Fibroblast of the conjunctiva (primary cell): ENCODE results near the gene NFATC2.
A peak's percentile ranks its signal among the peaks of the same experiment; 100 is the strongest.

Source experiments
- DNase-seq: peaks from one replicate; pipeline ENCODE4 v3.0.0-alpha.2; 2010; ENCODE audit warnings: low read depth

NFATC2 gene

DNA sequence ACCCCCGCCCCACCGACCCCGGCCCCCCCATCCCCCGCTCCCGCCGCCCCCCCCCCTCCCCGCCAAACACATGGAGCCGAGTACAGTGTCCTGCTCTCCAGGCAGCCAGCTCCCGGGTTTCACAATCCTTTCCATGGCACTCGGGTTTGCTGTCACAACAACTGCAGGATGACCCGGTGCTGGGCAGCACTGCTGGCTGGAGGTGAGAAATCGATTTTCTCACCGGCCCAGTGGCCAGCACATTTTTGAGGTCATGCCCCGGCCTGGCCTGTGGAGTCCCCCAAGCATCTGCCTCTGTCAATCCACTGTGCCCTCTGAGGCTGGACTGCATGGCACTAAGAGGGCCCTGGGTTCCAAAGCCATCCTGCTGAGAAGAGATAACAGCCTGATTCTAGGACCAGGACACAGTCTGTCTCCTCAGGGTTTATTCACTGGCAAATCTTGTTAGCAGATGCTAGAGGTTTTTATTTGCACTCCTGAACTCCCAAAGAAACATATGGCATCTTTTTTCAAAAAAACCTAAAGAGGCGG is 129.5 kb downstream of the NFATC2 start:
- DNase-seq = no peak

DNA sequence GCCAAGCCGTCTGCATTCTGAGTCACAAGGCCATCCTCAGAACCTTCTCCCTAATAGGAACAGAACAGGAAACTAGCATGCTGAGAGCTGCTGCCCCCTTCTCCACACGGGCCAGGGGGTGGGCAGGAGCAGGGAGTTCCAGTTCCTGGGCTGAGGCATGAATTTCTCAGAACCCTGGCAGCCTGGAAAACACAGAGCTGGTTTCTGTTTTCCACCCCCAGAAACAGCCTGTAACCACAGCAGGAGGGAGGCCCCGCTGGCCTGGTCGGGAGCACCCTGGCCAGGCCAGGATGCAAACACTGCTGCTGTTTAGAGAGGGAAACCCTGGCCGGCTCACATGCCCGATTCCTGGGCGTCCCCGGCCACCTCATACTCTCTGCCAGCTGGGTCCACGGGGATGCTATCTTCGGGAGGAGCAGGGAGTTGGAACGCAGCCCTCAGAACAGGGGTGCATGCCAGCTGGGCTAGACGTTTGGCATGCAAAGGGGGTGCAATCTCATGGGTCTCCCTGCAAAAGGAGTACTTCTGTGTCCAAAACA is 130.1 kb downstream of the NFATC2 start:
- peak; percentile 22 for DNase-seq

DNA sequence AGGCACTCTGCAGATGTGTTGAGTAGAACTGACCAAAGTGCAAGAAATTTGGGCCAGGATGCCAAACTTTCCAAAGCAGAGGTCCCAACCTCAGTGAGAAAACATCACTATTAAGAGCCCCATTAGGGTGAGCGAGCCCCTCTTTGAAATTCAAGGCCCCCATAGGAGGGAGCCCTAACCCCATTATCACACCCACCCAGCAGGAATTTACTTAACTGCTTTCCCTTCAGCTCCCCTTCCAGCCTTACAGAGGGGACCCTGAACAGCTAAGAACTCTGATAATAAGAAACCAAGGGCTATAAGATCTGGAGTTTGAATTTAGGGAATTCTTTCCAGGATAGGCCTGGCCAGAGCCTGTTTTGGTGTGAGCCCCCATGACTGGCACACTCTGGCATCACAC is 130.6 kb downstream of the NFATC2 start:
- no peak for DNase-seq

DNA sequence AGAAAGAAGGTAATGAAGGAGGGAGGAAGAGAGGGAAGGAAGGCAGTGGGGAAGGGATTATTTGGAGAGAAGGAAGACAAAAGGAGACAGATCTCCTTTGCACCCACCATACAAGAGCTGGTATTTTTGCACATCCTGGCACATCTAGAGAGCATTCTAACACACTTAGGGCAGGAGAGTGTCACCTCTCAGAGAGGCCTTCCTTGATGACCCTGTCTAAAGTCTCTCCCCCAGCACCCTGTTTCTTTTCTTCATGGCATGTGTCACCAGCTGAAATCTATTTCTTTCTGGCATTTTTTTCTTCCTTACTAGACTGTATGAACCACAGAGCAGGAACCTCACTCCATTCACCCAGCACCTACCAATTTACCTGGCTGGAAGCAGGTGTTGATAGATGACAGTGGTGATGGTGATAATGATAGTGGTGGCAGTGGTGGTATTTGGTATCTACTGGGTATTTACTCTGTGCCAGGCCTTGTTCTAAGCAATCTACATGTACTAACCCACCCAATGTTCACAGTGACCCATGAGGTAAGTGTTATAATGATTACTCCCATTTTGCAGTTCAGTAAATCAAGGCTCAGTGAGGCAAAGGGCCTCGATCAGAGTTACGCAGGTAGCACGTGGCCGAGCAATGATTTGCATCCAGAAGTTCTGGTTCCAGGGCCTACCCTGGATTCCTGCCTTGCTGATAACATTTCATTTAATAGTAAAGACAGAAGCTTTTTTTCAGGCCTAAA is 131.8 kb downstream of the NFATC2 start:
- DNase-seq = no peak

DNA sequence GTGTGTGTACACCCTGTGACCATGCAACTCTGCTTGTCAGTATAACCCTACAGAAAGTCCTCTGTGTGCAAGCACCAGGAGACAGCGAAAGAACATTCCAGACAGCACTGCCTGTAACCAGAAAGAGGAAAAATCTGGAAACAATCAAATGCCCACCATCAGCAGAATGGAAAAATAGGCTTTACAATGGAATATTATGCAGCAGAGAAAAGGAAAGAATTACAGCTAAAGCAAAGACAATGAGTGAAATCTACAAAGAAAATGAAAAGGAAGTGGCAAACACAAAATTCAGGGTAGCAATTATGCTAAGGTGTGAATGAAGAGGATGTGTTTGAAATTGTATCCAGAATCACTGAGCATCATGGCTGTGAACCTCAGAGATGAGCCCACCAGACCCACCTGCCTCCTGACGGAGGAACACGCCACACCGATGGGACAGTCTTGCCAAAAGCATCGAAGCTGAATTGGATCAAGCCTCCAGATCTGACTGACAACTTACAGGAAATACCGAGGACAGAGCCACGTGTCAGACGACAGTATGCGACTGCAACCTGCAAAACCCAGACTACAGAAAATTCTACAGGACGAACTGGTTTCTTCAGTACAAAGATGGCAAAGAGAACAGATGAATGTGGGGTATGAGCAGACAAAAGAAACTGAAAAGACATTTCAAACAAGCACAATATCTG is 133.2 kb downstream of the NFATC2 start:
- no peak for DNase-seq

DNA sequence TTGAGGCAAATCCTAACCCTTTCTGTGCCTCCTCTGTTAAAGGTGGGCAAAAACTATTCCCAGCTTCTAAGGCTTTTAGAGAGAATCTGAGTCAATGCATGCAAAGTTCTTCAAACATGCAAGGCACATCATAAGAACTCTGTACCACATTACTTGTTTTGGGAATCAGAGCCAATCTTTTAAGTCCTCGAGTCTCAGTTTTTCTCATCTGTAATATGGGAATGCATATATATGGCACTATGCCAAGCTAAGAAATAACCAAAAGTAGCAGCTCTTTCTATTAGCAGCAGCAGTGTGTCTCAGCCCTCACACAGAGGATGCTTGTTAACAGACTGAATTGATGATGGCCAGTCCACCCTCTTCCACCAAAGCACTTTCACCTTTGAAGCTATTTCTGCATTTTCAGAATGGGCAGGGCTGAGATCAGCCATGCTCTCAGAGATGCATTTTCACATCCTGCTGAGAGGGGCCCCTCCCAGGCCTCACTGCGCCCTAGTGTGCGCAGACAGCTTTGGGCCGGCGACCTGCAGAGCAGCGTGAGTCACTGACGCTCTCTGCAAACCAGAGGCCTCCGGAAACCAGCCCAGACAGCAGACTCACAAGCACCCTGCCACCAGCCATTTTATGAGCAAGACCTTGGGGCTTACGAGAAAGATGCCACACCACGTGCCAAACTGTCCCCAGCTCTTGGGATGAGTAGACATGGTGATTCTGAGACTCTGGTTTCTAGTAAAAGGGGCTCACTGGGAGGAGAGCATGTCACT is 138.0 kb downstream of the NFATC2 start:
- no peak for DNase-seq

DNA sequence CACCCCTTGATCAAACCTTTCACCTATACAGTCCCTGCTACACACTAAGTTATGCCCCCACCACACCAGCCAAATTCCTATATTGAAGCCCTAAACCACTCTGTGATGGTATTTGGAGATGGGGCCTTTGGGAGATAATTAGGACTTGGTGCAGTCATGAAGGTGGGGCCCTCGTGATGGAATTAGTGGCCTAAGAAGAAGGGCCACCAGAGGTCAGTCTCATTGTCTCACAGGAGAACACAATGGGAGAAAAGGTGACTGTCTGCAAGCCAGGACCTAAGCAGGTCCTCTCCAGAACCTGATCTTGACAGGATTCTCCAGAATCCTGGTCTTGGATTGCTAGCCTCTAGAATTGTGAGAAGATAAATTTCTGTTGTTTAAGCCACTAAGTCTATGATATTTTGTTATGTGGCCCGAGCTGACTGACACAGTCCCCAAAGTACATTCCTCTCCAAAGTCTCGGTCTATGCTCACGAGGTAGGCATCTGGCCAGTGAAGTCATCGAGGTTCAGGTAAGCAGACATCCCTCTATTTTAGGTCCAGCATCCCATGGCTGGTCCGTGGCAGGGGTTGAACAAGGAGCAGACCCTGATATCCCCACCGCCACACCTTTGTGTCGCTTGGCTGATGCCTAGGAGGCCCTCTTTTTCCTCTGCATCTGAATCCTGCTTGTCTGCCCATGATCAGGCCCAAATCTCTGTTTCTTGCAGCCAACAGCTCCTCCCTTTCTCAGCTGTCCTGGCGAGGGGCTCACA is 138.9 kb downstream of the NFATC2 start:
- no peak for DNase-seq

DNA sequence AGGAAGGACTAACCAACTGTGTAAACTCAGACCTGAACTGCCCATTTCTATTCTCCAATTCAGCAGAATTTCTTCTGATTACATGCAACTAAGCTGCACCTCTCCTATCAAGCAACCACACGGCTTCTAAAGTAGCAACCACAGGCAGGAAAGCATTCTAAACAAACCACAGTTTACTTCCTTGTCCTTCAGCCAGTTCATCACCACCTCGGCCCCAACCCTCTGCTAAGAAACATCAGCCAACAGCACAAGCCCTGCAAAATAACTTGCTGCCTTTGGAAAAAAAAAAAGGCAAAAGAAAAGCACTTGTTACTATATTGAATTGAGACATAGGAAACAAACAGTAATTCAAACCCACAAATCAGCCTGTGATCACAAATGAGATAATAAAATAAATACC is 140.3 kb downstream of the NFATC2 start:
- no peak for DNase-seq

DNA sequence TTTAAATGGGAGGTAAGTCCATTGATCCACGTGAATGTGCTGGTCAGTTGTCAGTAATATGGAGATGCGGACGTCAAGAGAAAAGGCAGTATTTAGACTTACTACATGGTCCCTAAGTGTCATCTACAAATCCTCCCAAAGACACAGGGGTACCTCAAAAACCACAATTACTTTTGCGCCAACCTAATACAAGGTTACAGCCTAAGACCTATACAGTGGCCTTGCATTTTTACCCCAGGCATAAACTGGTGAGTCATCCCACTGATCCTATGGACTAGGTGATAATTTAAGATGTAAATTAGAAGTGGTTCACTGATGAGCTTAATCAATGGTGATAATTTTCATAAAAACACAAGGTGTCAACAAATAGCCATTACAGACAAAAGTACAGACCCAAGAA is 141.0 kb downstream of the NFATC2 start:
- no peak for DNase-seq

DNA sequence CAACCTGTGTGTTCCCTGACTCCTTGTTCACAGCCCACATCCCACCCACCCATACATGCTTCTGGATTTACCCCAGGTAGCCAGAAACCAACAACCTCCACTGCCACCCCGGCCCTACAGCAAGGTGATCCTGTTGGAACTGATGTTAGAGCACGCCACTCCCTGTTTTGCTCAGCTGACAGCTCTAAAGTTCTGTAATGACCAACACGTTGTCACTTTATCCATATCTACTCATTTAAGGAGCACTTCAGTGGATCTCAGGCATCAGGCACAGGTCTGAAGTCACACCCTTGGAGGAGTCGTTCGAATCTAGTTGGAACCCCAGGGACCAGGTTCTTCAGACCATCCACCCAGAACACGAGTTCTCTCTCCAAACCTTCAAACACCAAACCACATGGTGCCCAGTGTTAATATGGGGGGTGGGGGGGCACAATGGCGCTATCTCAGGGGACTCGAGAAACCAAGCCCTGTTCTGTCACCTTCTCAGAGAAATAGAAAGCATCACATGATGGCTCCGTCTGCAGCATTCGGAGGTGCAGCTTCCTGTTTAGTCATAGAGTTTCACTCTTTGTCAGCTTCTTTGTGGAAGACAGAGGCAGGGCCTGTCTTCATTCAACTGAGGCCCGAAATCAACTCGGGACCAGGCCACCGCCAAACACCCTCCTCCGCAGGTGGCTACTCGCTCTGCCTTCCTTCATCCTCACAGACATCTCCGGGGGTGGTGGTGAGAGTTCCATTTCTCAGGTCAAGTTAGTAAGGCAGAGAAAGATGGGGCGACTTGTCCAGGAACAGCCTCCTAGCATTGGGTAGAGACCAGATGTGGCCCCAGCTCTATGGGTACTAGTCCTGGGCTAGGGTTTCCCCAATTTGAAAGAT is 142.2 kb downstream of the NFATC2 start:
- DNase-seq = no peak

DNA sequence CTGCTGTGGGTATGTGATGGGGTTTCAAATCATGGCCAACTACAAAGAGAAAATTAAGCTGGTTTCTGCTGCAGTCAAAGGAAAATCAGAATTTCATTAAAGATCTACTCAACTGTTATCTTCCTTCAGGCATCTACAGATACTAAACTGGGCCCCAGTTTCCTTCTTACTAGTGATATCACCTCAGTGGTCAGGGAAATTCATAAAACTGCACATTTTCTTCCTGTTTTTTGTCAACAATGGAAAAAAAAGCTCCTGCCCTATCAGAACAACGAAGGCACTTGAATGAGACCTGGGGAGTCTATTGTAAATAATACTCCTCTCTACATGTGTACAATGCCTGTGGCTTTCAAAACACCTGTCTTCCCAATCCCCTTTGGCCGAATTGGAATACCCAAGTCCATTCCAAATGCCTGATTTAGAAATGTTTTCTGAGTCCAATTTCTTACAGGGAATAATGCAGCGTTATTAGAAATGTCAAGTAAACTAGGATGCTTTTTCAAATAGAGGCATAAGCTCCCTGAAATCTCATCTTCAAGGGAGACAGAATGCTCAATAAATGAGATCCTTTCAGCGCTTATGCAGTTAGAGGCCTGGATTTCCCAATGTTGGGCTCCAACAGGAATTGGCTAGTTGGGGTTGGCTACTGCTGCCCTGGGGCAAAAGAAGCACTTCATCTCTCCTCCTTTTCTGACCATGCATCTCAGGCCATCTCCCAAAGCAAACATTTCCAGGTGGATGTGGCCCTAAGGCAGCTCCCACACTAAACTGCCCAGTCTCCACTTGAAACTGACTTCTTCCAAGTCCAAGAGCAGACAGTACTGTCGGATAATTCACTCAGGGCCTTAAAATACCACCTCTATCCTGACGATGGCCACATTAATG is 143.3 kb downstream of the NFATC2 start:
- no peak for DNase-seq

DNA sequence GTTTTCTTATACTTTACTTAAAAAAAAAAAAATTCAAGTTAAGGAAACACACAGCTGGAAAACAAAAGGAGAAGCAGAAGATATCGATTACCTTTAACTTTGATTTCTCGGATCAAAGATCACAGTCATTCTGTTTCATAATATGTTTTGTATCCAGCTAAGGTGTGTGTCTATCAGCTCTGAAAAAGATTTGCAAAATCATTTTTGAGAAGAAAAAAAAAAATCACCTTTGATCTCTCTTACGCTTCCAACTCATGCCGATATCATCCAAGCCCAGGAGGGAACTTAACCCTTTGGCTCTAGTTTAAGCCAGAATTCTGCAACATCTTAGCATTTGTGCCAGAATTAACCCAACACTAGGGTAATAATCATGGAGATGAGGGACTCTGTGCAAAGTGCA is 144.0 kb downstream of the NFATC2 start:
- DNase-seq = no peak

DNA sequence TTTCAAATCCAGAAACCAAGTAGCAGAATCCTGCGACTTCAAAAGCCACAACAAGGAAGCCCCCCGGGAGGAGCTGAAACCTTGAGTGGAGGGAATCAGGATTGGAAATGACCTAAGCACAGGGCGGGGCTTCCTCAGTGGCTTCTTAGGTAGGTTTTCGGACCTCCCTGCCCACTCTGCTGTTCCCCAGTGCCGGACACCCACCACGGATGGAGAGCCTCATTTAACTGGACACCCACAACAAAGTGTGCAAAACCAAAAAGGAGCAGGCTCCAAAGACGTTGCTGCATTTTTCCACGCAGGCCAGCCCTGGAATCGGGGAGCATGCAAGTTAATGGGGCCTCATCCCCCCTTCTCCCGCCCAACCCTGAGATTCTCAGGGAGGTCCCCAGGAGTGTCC is 144.4 kb downstream of the NFATC2 start:
- no peak for DNase-seq

DNA sequence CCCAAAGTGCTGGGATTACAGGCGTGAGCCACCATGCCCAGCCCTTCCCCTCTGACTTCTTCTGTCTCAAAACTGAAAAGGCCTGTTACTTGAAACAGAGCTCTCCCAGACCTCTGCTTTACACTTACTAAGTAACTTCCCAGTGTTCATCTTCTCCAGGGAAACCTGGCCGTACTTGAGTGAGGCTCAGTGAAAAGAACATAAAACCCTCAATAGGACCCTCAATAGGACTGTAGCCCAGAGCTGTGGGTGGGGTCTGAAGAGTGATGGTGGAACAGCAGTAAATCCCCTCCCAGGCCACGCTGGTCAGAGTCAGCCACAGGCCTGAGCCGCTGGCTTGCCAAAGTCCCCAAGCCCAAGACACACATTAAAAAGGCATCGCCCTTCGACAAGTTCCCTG is 145.4 kb downstream of the NFATC2 start:
- DNase-seq = no peak

DNA sequence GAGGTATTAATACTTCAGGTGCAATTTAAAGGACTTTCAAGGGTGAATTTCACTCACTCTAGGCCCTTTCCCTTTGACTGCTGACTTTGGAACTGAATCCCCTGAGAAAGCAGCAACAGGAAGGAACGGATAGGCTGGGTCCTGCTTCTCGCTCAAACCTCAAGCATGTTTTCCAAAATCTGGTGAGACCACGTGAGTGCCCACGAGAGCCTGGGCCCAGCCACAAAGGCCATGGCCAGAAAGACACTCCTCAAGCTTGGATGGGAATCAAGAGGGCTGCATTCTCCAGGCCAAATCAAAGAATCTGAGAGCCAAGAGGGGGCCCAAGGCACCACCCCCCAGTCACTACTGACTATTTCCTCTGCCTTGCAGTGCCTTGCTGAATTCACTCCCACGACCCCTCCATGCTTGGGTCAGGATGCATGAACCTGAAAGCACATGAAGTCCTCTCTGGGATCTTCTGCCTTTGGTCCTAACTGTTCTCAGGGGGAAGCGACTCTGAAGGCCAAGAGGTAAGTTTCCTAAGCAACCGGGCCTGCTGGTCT is 146.1 kb downstream of the NFATC2 start:
- DNase-seq = no peak

DNA sequence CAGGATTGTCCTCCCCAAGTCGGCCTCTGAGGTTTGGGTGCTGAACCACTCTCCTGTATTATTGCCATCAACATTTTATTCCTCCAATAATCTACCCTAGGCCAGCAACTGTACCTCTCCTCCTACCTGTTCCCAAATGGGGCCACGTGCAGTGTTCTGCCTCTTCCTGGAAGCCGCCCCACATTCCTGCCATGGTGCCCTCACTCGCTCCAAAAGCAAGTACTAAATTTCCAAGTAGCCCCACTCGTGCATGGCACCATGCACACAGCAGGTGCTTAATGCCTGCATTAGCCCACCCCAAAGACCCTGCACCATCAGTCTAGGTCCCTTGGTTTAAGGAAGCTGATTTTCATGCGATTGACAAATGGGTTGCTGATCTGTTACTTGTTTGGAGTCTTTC is 147.8 kb downstream of the NFATC2 start:
- DNase-seq = no peak

DNA sequence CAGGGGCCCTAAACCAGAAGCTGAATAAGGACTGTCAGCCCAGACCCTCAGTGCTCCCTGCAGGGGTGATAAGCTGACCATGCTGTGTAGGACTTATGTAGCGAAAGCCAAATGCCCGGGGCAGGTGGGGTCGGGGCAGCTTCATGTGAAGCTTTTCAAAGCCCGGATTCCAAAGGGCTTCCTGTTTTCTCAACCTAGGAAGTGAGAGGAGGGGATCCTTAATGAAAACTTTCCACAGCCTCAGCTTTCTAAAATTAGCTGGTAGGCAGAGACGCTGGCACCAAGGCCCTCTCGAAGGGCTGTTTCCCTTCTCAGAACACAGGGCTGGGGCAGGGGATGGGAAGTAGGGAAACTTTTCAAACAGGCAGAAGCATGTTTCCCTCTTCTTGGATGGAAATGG is 148.9 kb downstream of the NFATC2 start:
- DNase-seq = no peak

DNA sequence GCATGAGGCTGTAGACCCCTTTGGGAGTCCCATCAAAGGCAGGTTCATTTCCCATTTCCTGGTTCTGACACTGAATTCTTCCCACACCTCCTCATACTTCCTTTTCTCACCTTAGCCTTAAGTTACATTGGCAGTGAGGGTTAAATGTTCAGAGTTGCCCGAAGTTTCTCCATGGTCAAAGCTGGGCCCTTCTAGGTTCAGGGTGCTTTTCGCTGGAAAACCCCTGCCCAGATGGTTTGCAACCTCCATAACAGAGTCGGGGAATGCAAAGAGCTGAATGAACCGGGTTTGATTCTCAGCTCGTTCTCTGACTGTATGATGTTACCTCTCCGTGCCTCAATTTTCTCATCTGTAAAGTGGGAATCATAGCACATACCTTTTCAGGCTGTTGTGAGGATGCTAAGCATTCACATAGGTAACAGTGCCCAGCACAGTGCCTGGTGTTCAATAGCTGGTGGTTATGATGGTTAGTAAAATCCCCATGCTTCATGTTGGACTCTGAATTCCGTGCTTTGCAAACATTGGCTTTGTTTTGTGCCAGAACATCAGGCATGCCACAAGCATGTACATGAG is 149.8 kb downstream of the NFATC2 start:
- DNase-seq = no peak

DNA sequence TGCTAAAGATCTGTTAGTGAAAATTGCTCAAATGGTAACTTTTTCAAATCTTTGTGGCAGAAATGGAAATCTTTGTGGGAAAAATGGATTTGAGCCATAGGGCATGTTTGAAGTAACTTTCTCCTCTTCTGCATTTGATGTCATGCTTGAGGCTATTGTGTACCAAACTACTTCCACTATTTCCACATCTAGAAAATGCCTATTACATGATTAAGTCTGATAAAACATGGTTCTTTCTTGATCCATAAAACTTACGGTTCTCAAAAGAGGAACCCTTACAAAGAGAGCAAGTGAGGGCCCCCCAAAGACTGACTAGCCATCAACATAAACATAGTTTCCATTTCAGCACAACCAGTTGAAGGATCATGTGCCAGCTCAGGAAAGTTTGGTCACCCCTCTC is 150.6 kb downstream of the NFATC2 start:
- no peak for DNase-seq
